Measurements from ENCODE around the gene ONECUT3.

ONECUT3 gene

GRCh38 chr19:1761528-1762242, 8.4 kb downstream of the ONECUT3 start:
- H3K4me1 ChIP-seq (ENCODE audit: low read length), result no peaks in the 10 kb centered on the region
- no peaks in the 10 kb centered on the region for H3K79me2 ChIP-seq (ENCODE audit: low read length)
- H3K9ac ChIP-seq (ENCODE audit: low read length), result no peak overlapping the region
- no peak overlapping the region for H3K4me2 ChIP-seq (ENCODE audit: low read depth, low read length)
- H3K9me2 ChIP-seq (replicated peaks; ENCODE audit: insufficient read depth, low read length), result no peaks in the 10 kb centered on the region
- no peak overlapping the region for H3K4me3 ChIP-seq (ENCODE audit: low read length)
- no peaks in the 10 kb centered on the region for H3K9me3 ChIP-seq (replicated peaks; ENCODE audit: insufficient read depth, low read length)
- H4K20me1 ChIP-seq (ENCODE audit: insufficient read depth, low read length), result no peaks in the 10 kb centered on the region
- peaks cover 95% of the 10 kb centered on the region for H3K27me3 ChIP-seq (replicated peaks; ENCODE audit: insufficient read depth, low read length)
- TF ChIP-seq, protein P1, sequence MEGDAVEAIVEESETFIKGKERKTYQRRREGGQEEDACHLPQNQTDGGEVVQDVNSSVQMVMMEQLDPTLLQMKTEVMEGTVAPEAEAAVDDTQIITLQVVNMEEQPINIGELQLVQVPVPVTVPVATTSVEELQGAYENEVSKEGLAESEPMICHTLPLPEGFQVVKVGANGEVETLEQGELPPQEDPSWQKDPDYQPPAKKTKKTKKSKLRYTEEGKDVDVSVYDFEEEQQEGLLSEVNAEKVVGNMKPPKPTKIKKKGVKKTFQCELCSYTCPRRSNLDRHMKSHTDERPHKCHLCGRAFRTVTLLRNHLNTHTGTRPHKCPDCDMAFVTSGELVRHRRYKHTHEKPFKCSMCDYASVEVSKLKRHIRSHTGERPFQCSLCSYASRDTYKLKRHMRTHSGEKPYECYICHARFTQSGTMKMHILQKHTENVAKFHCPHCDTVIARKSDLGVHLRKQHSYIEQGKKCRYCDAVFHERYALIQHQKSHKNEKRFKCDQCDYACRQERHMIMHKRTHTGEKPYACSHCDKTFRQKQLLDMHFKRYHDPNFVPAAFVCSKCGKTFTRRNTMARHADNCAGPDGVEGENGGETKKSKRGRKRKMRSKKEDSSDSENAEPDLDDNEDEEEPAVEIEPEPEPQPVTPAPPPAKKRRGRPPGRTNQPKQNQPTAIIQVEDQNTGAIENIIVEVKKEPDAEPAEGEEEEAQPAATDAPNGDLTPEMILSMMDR (IDR thresholded peaks at IDR 0.05; ENCODE audit: low read length), result no peak
- TF ChIP-seq EZH2phosphoT487 (IDR thresholded peaks at IDR 0.05; ENCODE audit: low read length) (no peak), EZH2 (optimal IDR thresholded peaks at IDR 0.05; ENCODE audit: low read depth, low read length) (no peak)
- no peak for DNase-seq
- H3F3A ChIP-seq (ENCODE audit: insufficient read depth, low read length), result no peaks in the 10 kb centered on the region
- H2AFZ ChIP-seq (ENCODE audit: low read length), result no peak overlapping the region
- no peak overlapping the region for H3K27ac ChIP-seq (ENCODE audit: low read length)
- no peaks in the 10 kb centered on the region for H3K36me3 ChIP-seq (replicated peaks; ENCODE audit: insufficient read depth, low read length)

DNA sequence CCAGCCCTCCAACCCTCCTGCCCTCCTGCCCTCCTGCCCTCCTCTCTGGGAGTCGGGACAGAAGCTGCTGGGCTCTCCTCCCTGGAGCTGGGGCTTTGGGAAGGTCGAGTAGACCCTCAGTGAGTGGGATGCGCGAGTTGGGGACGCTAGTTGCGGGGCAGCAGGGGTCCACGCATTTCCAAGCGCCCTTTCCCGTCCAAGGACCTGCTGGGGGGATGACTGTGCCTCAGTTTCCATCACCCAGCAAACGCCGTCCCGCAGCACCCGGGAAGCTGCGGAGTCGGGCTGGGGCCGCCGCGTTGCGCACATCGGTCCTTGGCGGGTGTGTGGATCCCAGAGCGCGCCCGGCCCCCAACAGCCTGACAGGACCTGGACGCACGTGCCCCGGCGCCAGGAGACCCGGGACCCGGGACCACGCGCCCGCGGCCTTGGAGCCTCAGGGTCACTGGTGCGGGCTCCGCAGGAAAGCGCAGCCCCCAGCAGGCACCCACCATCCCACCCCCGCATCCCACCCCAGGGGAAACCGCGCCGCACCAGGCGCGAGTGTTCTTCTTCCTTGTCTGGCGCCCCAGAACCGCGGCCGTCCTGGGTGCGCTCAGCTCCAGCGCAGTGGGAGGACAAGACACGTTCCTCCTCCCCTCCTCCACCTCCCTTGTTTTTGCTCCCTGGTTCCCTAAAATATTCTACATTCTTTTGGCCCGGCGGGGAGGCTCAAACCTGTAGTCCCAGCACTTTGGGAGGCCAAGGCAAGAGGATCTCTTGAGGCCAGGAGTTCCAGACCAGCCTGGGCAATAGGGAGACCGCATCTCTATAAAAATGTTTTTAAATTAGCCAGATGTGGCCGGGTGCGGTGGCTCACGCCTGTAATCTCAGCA, 9.2 kb downstream of the ONECUT3 start:
- Histone ChIP-seq H2AFZ (ENCODE audit: low read length) (no peak overlapping the region), H3K4me1 (ENCODE audit: low read length) (no peaks in the 10 kb centered on the region), H3K4me2 (ENCODE audit: low read depth, low read length) (no peak overlapping the region), H3K9me3 (replicated peaks; ENCODE audit: insufficient read depth, low read length) (no peaks in the 10 kb centered on the region), H3F3A (ENCODE audit: insufficient read depth, low read length) (no peaks in the 10 kb centered on the region), H4K20me1 (ENCODE audit: insufficient read depth, low read length) (no peaks in the 10 kb centered on the region), H3K4me3 (ENCODE audit: low read length) (no peak overlapping the region), H3K36me3 (replicated peaks; ENCODE audit: insufficient read depth, low read length) (no peaks in the 10 kb centered on the region), H3K9me2 (replicated peaks; ENCODE audit: insufficient read depth, low read length) (no peaks in the 10 kb centered on the region), H3K27me3 (replicated peaks; ENCODE audit: insufficient read depth, low read length) (peaks cover 94% of the 10 kb centered on the region), H3K27ac (ENCODE audit: low read length) (no peak overlapping the region), H3K79me2 (ENCODE audit: low read length) (no peaks in the 10 kb centered on the region), H3K9ac (ENCODE audit: low read length) (no peak overlapping the region)
- no peak for TF ChIP-seq EZH2 (optimal IDR thresholded peaks at IDR 0.05; ENCODE audit: low read depth, low read length)
- TF ChIP-seq EZH2phosphoT487 (IDR thresholded peaks at IDR 0.05; ENCODE audit: low read length), result no peak
- TF ChIP-seq, protein P1 (IDR thresholded peaks at IDR 0.05; ENCODE audit: low read length), result no peak
- no peak for DNase-seq

DNA sequence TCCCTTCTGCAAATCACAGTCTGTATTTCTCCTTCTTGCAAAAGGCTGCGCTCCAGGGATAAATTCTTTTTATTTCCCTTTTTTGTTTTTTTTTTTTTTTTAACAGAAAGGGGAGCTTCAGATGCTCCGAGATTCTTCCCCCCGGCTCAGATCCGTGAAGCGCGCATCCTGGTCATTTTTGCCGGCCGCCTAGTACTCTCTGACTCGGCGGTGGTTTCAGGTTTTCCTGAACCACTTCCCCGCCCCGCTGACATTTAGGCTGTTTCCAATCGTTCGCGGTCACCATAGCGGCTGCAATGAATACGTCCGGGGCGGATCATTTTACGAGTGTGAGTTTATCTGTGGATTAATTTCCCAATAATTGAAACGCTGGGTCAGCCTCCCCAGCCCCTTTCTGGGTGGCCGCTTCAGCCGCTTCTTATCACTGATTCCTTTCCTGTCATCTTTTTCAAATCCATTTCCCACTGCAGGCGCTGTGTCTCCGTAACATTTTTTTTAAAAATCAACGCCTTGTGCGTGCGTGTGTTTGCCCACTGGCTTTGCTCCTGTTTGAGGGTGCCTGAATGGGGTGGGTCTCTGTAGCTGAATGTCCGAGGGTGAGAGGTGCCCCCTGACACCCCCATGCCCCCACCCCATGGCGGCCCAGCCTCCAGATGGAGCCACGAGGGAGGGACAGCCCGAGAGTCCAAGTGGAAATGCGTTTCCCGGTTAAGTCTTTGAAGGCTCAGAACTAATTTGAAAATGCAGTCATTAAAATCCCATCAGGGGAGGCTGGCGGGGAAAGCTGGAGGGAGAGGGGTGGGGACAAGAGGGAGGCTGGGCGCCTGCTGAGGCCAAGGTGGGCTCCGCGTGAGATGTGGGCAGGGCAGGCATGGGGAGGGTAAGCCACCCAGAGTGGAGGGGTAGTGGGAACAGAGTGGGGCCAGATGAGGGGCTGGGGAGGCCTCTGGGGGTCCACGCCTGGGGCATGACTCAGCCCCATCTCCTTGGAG, 10.6 kb downstream of the ONECUT3 start:
- no peaks in the 10 kb centered on the region for H3K9me3 ChIP-seq (replicated peaks; ENCODE audit: insufficient read depth, low read length)
- no peaks in the 10 kb centered on the region for H3K9me2 ChIP-seq (replicated peaks; ENCODE audit: insufficient read depth, low read length)
- no peak for DNase-seq
- H3K27ac ChIP-seq (ENCODE audit: low read length), result no peak overlapping the region
- H3K27me3 ChIP-seq (replicated peaks; ENCODE audit: insufficient read depth, low read length), result peaks cover 95% of the 10 kb centered on the region
- H3K36me3 ChIP-seq (replicated peaks; ENCODE audit: insufficient read depth, low read length), result no peaks in the 10 kb centered on the region
- no peak overlapping the region for H2AFZ ChIP-seq (ENCODE audit: low read length)
- no peak overlapping the region for H3K4me2 ChIP-seq (ENCODE audit: low read depth, low read length)
- TF ChIP-seq EZH2phosphoT487 (IDR thresholded peaks at IDR 0.05; ENCODE audit: low read length) (0 out of 2 replicates have a peak, but pooled peaks have one; percentile 40), EZH2 (optimal IDR thresholded peaks at IDR 0.05; ENCODE audit: low read depth, low read length) (no peak)
- TF ChIP-seq, protein P1 (IDR thresholded peaks at IDR 0.05; ENCODE audit: low read length), result no peak
- H3K9ac ChIP-seq (ENCODE audit: low read length), result no peak overlapping the region
- H3K79me2 ChIP-seq (ENCODE audit: low read length), result no peaks in the 10 kb centered on the region
- H4K20me1 ChIP-seq (ENCODE audit: insufficient read depth, low read length), result no peaks in the 10 kb centered on the region
- H3K4me1 ChIP-seq (ENCODE audit: low read length), result no peaks in the 10 kb centered on the region
- H3F3A ChIP-seq (ENCODE audit: insufficient read depth, low read length), result no peaks in the 10 kb centered on the region
- H3K4me3 ChIP-seq (ENCODE audit: low read length), result no peak overlapping the region
